Astrocyte of the spinal cord (primary cell): ENCODE data around the gene TFAP2E.
A peak's percentile ranks its signal among the peaks of the same experiment; 100 is the strongest.

Experiments used
- DNase-seq: peaks from one replicate; pipeline ENCODE4 v3.0.0; 2011; ENCODE audit warnings: low read depth, low spot score
- H3K4me3 ChIP-seq: 2 replicates; pipeline ENCODE4 v1.5.1; 2011; ENCODE audit warnings: low read depth, mild to moderate bottlenecking, low read length, moderate library complexity
- in situ Hi-C: cut with HindIII; loops from 2 replicates; pipeline ENCODE4 v1.10.0; 2017; ENCODE audit warnings: low sequenced_read_pairs
- TF ChIP-seq, protein P1 (sequence below): IDR thresholded peaks from 2 replicates; pipeline ENCODE4 v1.5.1; 2012; ENCODE audit warnings: low read depth, mild to moderate bottlenecking, low read length, inconsistent platforms

TFAP2E gene

DNA sequence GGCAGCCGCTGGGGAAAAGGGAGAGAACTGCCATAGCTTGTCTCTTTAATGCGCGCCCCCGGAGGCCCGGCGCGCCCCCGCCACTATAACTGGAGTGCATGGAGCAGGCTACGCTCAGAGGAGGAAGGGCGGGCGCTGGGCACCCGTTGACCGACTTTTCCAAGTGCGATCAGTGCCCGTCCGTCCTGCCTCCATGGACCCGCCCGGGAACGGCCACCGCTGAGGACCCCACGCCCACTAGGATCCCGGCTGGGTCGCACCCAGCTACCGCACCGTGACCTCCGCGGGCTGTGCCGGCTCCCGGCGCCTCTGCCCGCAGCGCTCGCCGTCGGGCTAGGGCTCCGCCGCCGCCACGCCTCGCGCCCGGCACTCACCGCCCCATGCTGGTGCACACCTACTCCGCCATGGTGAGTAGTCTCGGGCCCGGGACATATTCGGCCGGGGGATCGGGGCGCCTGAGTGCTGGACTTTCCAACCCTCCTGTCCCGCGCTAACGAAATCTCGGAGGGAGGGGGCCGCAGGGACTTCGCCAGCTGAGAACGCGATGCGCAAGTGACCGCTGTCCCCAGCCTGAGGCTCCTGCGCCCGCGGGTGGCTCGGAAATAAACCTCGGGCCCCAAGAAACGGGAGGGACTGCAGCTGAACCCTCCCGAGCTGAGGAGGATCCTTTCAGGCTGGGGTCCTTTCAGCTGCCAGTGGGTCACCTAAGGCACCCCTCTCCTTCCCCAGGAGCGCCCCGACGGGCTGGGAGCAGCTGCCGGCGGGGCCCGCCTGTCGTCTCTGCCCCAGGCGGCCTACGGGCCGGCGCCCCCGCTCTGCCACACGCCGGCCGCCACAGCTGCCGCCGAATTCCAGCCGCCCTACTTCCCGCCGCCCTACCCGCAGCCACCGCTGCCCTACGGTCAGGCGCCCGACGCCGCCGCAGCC, at the start of gene TFAP2E:
TSS of gene TFAP2E (plus strand) at position 117 of the 927 bp plus-strand sequence. CDS start at position 381, 264 bp downstream.
- TF ChIP-seq, protein P1, sequence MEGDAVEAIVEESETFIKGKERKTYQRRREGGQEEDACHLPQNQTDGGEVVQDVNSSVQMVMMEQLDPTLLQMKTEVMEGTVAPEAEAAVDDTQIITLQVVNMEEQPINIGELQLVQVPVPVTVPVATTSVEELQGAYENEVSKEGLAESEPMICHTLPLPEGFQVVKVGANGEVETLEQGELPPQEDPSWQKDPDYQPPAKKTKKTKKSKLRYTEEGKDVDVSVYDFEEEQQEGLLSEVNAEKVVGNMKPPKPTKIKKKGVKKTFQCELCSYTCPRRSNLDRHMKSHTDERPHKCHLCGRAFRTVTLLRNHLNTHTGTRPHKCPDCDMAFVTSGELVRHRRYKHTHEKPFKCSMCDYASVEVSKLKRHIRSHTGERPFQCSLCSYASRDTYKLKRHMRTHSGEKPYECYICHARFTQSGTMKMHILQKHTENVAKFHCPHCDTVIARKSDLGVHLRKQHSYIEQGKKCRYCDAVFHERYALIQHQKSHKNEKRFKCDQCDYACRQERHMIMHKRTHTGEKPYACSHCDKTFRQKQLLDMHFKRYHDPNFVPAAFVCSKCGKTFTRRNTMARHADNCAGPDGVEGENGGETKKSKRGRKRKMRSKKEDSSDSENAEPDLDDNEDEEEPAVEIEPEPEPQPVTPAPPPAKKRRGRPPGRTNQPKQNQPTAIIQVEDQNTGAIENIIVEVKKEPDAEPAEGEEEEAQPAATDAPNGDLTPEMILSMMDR: no peak
- peak within 1 kb of the TSS; percentile 43 for H3K4me3 ChIP-seq
- peak; percentile 46 for DNase-seq
- in situ Hi-C loops: no loop called here

GRCh38 chr1:35524106-35524505, 49.0 kb upstream of the TFAP2E start:
- H3K4me3 ChIP-seq: no peak overlapping the region
- DNase-seq: no peak
- in situ Hi-C loops: no loop called here
- TF ChIP-seq, protein P1: no peak

- no peak overlapping the region for H3K4me3 ChIP-seq
- no peak for DNase-seq
- TF ChIP-seq, protein P1: no peak
- in situ Hi-C loops: no loop called here
Measured at GRCh38 chr1:35530168-35530567, 42.9 kb upstream of the TFAP2E start.

- TF ChIP-seq, protein P1: no peak
- in situ Hi-C loops: no loop called here
- no peak for DNase-seq
- no peak overlapping the region for H3K4me3 ChIP-seq
Measured at GRCh38 chr1:35530946-35531345, 42.2 kb upstream of the TFAP2E start.

DNA sequence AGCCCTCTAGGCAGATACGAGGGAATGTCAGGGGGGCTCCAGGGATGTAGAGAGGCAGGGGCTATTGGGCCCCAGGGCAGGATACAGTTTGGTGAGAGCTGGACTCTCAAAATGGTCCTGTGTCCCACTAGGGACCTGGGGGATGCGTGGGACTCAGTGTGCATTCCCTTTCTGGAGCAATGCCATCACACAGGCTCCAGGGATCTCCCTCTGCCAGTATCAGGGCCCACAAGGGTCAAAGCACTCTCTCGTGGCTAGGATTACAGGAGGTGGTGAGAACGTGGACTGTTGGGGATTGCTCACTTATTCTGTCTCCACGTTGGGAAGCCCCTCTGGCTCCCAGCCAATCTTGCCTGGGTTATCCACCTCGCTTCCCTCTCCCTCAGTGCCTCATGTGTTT, 41.7 kb upstream of the TFAP2E start:
- no peak overlapping the region for H3K4me3 ChIP-seq
- in situ Hi-C loops: no loop called here
- TF ChIP-seq, protein P1: no peak
- DNase-seq: no peak

GRCh38 chr1:35532497-35533223, 40.5 kb upstream of the TFAP2E start:
- DNase-seq: no peak
- H3K4me3 ChIP-seq: no peak overlapping the region
- TF ChIP-seq, protein P1: no peak
- in situ Hi-C loops: no loop called here
